CD4-positive, alpha-beta T cell treated with Interleukin-6 for 4 hours (primary cell): ENCODE data around the gene C20orf173.
A peak's percentile ranks its signal among the peaks of the same experiment; 100 is the strongest.

Experiments
- DNase-seq: peaks from one replicate; pipeline ENCODE4 v3.0.0-alpha.2; 2020; ENCODE audit warnings: mixed read lengths

The C20orf173 gene

GRCh38 chr20:35506179-35506578 lies 23.3 kb downstream of the C20orf173 start:
- no peak for DNase-seq

GRCh38 chr20:35504751-35505150 lies 24.7 kb downstream of the C20orf173 start:
- DNase-seq = no peak

- DNase-seq = no peak
Observed at GRCh38 chr20:35503841-35504561, 25.5 kb downstream of the C20orf173 start.

GRCh38 chr20:35503281-35503680 lies 26.2 kb downstream of the C20orf173 start:
- DNase-seq = no peak

- DNase-seq = no peak
Observed at GRCh38 chr20:35502352-35502751, 27.1 kb downstream of the C20orf173 start.

GRCh38 chr20:35499271-35499670 lies 30.2 kb downstream of the C20orf173 start:
- DNase-seq = no peak

- DNase-seq = no peak
Observed at GRCh38 chr20:35497780-35498189, 31.7 kb downstream of the C20orf173 start.

GRCh38 chr20:35497320-35497719 lies 32.1 kb downstream of the C20orf173 start:
- no peak for DNase-seq

GRCh38 chr20:35496481-35496880 lies 33.0 kb downstream of the C20orf173 start:
- no peak for DNase-seq

- no peak for DNase-seq
Observed at GRCh38 chr20:35492352-35492751, 37.1 kb downstream of the C20orf173 start.

- DNase-seq = no peak
Observed at GRCh38 chr20:35491823-35492222, 37.6 kb downstream of the C20orf173 start.

- DNase-seq = peak; percentile 71
Observed at GRCh38 chr20:35490736-35491181, 38.7 kb downstream of the C20orf173 start.

- DNase-seq = no peak
Observed at GRCh38 chr20:35489717-35490116, 39.7 kb downstream of the C20orf173 start.

GRCh38 chr20:35487479-35487878 lies 42.0 kb downstream of the C20orf173 start:
- no peak for DNase-seq

- no peak for DNase-seq
Observed at GRCh38 chr20:35479798-35480197, 49.7 kb downstream of the C20orf173 start.

GRCh38 chr20:35478804-35479472 lies 50.5 kb downstream of the C20orf173 start:
- DNase-seq = peak; percentile 31
